Measurements from ENCODE around the gene DIS3L2.
"Not testable (repeated sequence)": the region's sequence is repeated elsewhere in the genome, so short reads cannot be mapped to it uniquely, and the experiment has no call there.

The DIS3L2 gene

GRCh38 chr2:232018181-232018580 lies 56.7 kb downstream of the DIS3L2 start:
- DNase-seq: no peak

- no peak for DNase-seq
Observed at GRCh38 chr2:232022718-232023117, 61.2 kb downstream of the DIS3L2 start.

- no peak for DNase-seq
Observed at GRCh38 chr2:232023426-232023825, 61.9 kb downstream of the DIS3L2 start.

GRCh38 chr2:232024457-232024856 lies 62.9 kb downstream of the DIS3L2 start:
- DNase-seq: no peak

- DNase-seq: no peak
Observed at GRCh38 chr2:232026910-232027309, 65.4 kb downstream of the DIS3L2 start.

GRCh38 chr2:232027530-232027929 lies 66.0 kb downstream of the DIS3L2 start:
- DNase-seq: no peak

- no peak for DNase-seq
Observed at GRCh38 chr2:232028071-232028470, 66.6 kb downstream of the DIS3L2 start.

GRCh38 chr2:232028631-232029030 lies 67.1 kb downstream of the DIS3L2 start:
- DNase-seq: no peak

GRCh38 chr2:232029346-232029745 lies 67.8 kb downstream of the DIS3L2 start:
- no peak for DNase-seq

- no peak for DNase-seq
Observed at GRCh38 chr2:232030229-232030628, 68.7 kb downstream of the DIS3L2 start.

GRCh38 chr2:232035292-232035691 lies 73.8 kb downstream of the DIS3L2 start:
- not testable (repeated sequence) for DNase-seq

- not testable (repeated sequence) for DNase-seq
Observed at GRCh38 chr2:232036876-232037275, 75.4 kb downstream of the DIS3L2 start.

- DNase-seq: no peak
Observed at GRCh38 chr2:232038251-232038880, 76.9 kb downstream of the DIS3L2 start.

- DNase-seq: no peak
Observed at GRCh38 chr2:232038881-232039485, 77.5 kb downstream of the DIS3L2 start.

GRCh38 chr2:232042911-232043574 lies 81.5 kb downstream of the DIS3L2 start:
- DNase-seq: no peak

- no peak for DNase-seq
Observed at GRCh38 chr2:232043966-232044365, 82.5 kb downstream of the DIS3L2 start.

GRCh38 chr2:232049350-232049749 lies 87.8 kb downstream of the DIS3L2 start:
- DNase-seq: no peak

GRCh38 chr2:232052591-232052990 lies 91.1 kb downstream of the DIS3L2 start:
- DNase-seq: no peak

- no peak for DNase-seq
Observed at GRCh38 chr2:232053777-232054176, 92.3 kb downstream of the DIS3L2 start.

- no peak for DNase-seq
Observed at GRCh38 chr2:232058063-232058877, 96.8 kb downstream of the DIS3L2 start.

- DNase-seq: no peak
Observed at GRCh38 chr2:232058931-232059330, 97.4 kb downstream of the DIS3L2 start.

GRCh38 chr2:232061265-232061664 lies 99.8 kb downstream of the DIS3L2 start:
- no peak for DNase-seq

GRCh38 chr2:232073026-232073425 lies 111.5 kb downstream of the DIS3L2 start:
- no peak for DNase-seq

GRCh38 chr2:232073699-232074098 lies 112.2 kb downstream of the DIS3L2 start:
- no peak for DNase-seq
